H1 (cell line): ENCODE measurements around the gene TMEM44. TPM values are rescaled to one million over a fixed set of nuclear protein-coding genes. Genes with fewer than 3 reads are reported as not detected.

ENCODE experiments used
- CTCF ChIA-PET: fragments of 300-600 bp; sonication (Branson Sonifier 250); formaldehyde crosslinking; loops from one replicate; lab custom pipeline; 2021; ENCODE audit not compliant: partially characterized antibody; lab: Charles Lee
- POLR2A ChIA-PET: fragments of 300-600 bp; sonication (Branson Sonifier 250); formaldehyde crosslinking; loops from one replicate; lab custom pipeline; 2021; ENCODE audit warnings: inconsistent platforms; ENCODE audit not compliant: partially characterized antibody; lab: Charles Lee
- DNase-seq, 2 experiments: peaks; one replicate each; pipeline versions ENCODE4 v3.0.0 to v3.0.0-alpha.2; 2010 to 2022; ENCODE audit warnings: low spot score in 2 of 2, low read depth in 1 of 2, mixed read lengths in 1 of 2
- FAIRE-seq: peaks from 2 replicates; lab custom pipeline; 2011; peaks lifted over from hg19 to GRCh38; lab: Jason Lieb, UNC
- H2AFZ ChIP-seq: 2 replicates; pipeline ENCODE4 v1.8.1; 2012; ENCODE audit warnings: low read length, inconsistent platforms
- H2AK5ac ChIP-seq: 2 replicates; pipeline ENCODE4 v1.6.1; 2013; ENCODE audit warnings: low read depth, low read length
- H2BK120ac ChIP-seq: replicated peaks from 2 replicates; pipeline ENCODE3; 2013; ENCODE audit warnings: low read depth, low read length, inconsistent platforms
- H2BK12ac ChIP-seq: 2 replicates; pipeline ENCODE4 v1.6.1; 2013; ENCODE audit warnings: low read depth, low read length
- H2BK15ac ChIP-seq: 2 replicates; pipeline ENCODE4 v1.6.1; 2013; ENCODE audit warnings: low read length
- H2BK20ac ChIP-seq: 2 replicates; pipeline ENCODE4 v1.6.1; 2013; ENCODE audit warnings: low read length
- H2BK5ac ChIP-seq: 2 replicates; pipeline ENCODE4 v1.6.1; 2013; ENCODE audit warnings: low read depth, low read length
- H3K14ac ChIP-seq: 2 replicates; pipeline ENCODE4 v1.6.1; 2013; ENCODE audit warnings: inconsistent platforms; ENCODE audit not compliant: insufficient read length
- H3K18ac ChIP-seq: 2 replicates; pipeline ENCODE4 v1.6.1; 2013; ENCODE audit warnings: low read length; ENCODE audit errors: extremely low read depth
- H3K23ac ChIP-seq: 2 replicates; pipeline ENCODE4 v1.6.1; 2013; ENCODE audit warnings: inconsistent platforms; ENCODE audit not compliant: insufficient read length
- H3K23me2 ChIP-seq: 2 replicates; pipeline ENCODE4 v1.6.1; 2013; ENCODE audit warnings: low read depth, low read length
- H3K27ac ChIP-seq: 2 replicates; pipeline ENCODE4 v1.6.1; 2011; ENCODE audit warnings: low read depth, low read length, inconsistent platforms
- H3K27me3 ChIP-seq, 4 experiments: replicated peaks in 1 of 4; 1 replicate in 1 of 4; 2 replicates in 3 of 4; pipeline versions ENCODE4 v1.6.1 to v1.8.1; 2011 to 2013; ENCODE audit warnings: low read length in 3 of 4, mild to moderate bottlenecking in 3 of 4, inconsistent platforms in 2 of 4, mixed read lengths in 2 of 4, moderate library complexity in 1 of 4; ENCODE audit not compliant: control insufficient read depth in 3 of 4, insufficient read depth in 3 of 4; ENCODE audit errors: extremely low read depth in 1 of 4
- H3K36me3 ChIP-seq, 4 experiments: 2 replicates each; pipeline versions ENCODE4 v1.6.1 to v1.8.1; 2011 to 2013; ENCODE audit warnings: mild to moderate bottlenecking in 4 of 4, low read length in 3 of 4, moderate library complexity in 2 of 4, control low read depth in 1 of 4, inconsistent platforms in 1 of 4; ENCODE audit not compliant: insufficient read depth in 4 of 4, control insufficient read depth in 2 of 4
- H3K4ac ChIP-seq: replicated peaks from 2 replicates; pipeline ENCODE3; 2013; ENCODE audit warnings: low read length, low read depth, mixed read lengths, inconsistent platforms; ENCODE audit not compliant: insufficient read length
- H3K4me1 ChIP-seq, 4 experiments: replicated peaks in 1 of 4; 1 replicate in 1 of 4; 2 replicates in 3 of 4; pipeline versions ENCODE4 v1.6.1 to v1.8.1; 2011 to 2013; ENCODE audit warnings: low read length in 3 of 4, inconsistent platforms in 2 of 4, mixed read lengths in 1 of 4; ENCODE audit not compliant: insufficient read depth in 4 of 4, control insufficient read depth in 3 of 4
- H3K4me2 ChIP-seq, 2 experiments: 2 replicates each; pipeline versions ENCODE4 v1.6.1 to v1.8.1; 2011 to 2013; ENCODE audit warnings: low read depth in 2 of 2, low read length in 2 of 2, control low read depth in 1 of 2, inconsistent platforms in 1 of 2, mild to moderate bottlenecking in 1 of 2; ENCODE audit not compliant: insufficient read depth in 1 of 2
- H3K4me3 ChIP-seq, 4 experiments: fragments of 200-600, 300-600 bp in 1 of 4; sonication (generic), shearing (Covaris generic), sonication (Bioruptor Twin) in 1 of 4; 2 replicates each; pipeline versions ENCODE4 v1.5.1 to v1.8.1; 2011 to 2016; ENCODE audit warnings: low read length in 4 of 4, low read depth in 3 of 4, control low read depth in 2 of 4, inconsistent platforms in 2 of 4, mild to moderate bottlenecking in 2 of 4, mixed read lengths in 1 of 4, moderate library complexity in 1 of 4; ENCODE audit not compliant: insufficient read depth in 2 of 4; ENCODE audit errors: extremely low read depth in 1 of 4
- H3K56ac ChIP-seq: replicated peaks from 2 replicates; pipeline ENCODE3; 2013; ENCODE audit warnings: low read depth, mild to moderate bottlenecking, mixed read lengths, low read length, inconsistent platforms; ENCODE audit not compliant: insufficient read length
- H3K79me1 ChIP-seq: 2 replicates; pipeline ENCODE4 v1.6.1; 2013; ENCODE audit warnings: low read depth, low read length, control low read depth
- H3K79me2 ChIP-seq, 2 experiments: 2 replicates each; pipeline versions ENCODE4 v1.6.1 to v1.8.1; 2012 to 2013; ENCODE audit warnings: low read length in 2 of 2, mild to moderate bottlenecking in 2 of 2, inconsistent platforms in 1 of 2; ENCODE audit not compliant: insufficient read depth in 2 of 2, control insufficient read depth in 1 of 2
- H3K9ac ChIP-seq, 4 experiments: replicated peaks in 1 of 4; 1 replicate in 1 of 4; 2 replicates in 3 of 4; pipeline versions ENCODE4 v1.6.1 to v1.8.1; 2011 to 2013; ENCODE audit warnings: low read depth in 3 of 4, low read length in 3 of 4, control low read depth in 2 of 4, mild to moderate bottlenecking in 2 of 4, moderate library complexity in 2 of 4, inconsistent platforms in 1 of 4; ENCODE audit errors: extremely low read depth in 1 of 4
- H3K9me3 ChIP-seq, 2 experiments: 2 replicates each; pipeline versions ENCODE4 v1.6.1 to v1.8.1; 2012 to 2013; ENCODE audit warnings: mild to moderate bottlenecking in 2 of 2, moderate library complexity in 2 of 2, control low read depth in 1 of 2, inconsistent platforms in 1 of 2, low read depth in 1 of 2, low read length in 1 of 2, mixed read lengths in 1 of 2; ENCODE audit not compliant: insufficient read depth in 2 of 2
- H4K20me1 ChIP-seq, 2 experiments: replicated peaks in 1 of 2; 2 replicates each; pipeline versions ENCODE3 to v1.8.1; 2011 to 2013; ENCODE audit warnings: inconsistent platforms in 2 of 2, low read length in 2 of 2, mild to moderate bottlenecking in 1 of 2; ENCODE audit not compliant: insufficient read depth in 2 of 2, control insufficient read depth in 1 of 2
- H4K5ac ChIP-seq: 2 replicates; pipeline ENCODE4 v1.6.1; 2013; ENCODE audit warnings: low read length, low read depth, mixed read lengths, inconsistent platforms; ENCODE audit not compliant: insufficient read length
- H4K8ac ChIP-seq: 2 replicates; pipeline ENCODE4 v1.8.0; 2013; ENCODE audit warnings: mild to moderate bottlenecking, moderate library complexity, low read length, inconsistent platforms; ENCODE audit not compliant: insufficient read depth; ENCODE audit errors: extremely low read depth
- H4K91ac ChIP-seq: replicated peaks from 2 replicates; pipeline ENCODE3; 2013; ENCODE audit warnings: low read length, mixed read lengths, inconsistent platforms; ENCODE audit not compliant: insufficient read length
- E2F6 ChIP-seq: IDR thresholded peaks from 2 replicates; pipeline ENCODE4 v1.6.1; 2012; ENCODE audit warnings: inconsistent platforms
- KDM1A ChIP-seq: fragments of 200-600, 300-600 bp; sonication (generic); IDR thresholded peaks from 2 replicates; pipeline ENCODE4 v1.7.1; 2016; ENCODE audit warnings: mild to moderate bottlenecking, low read length, borderline replicate concordance
- MAFK ChIP-seq: IDR thresholded peaks from 2 replicates; pipeline ENCODE4 v1.6.1; 2012; ENCODE audit warnings: low read depth, mild to moderate bottlenecking, improper control_type of control experiment, low read length
- POLR2AphosphoS5 ChIP-seq: IDR thresholded peaks from 2 replicates; pipeline ENCODE4 v1.6.1; 2011; ENCODE audit warnings: low read depth, low read length
- RAD21 ChIP-seq, 2 experiments: IDR thresholded peaks in 1 of 2; conservative IDR thresholded peaks in 1 of 2; 2 replicates each; pipeline ENCODE4 v1.6.1; 2011; ENCODE audit warnings: low read depth in 2 of 2, low read length in 2 of 2, improper control_type of control experiment in 1 of 2, inconsistent platforms in 1 of 2, mild to moderate bottlenecking in 1 of 2, moderate library complexity in 1 of 2
- RFX5 ChIP-seq: IDR thresholded peaks from 2 replicates; pipeline ENCODE4 v1.6.1; 2011; ENCODE audit warnings: low read depth, low read length, improper control_type of control experiment, borderline replicate concordance
- RNF2 ChIP-seq: fragments of 200-900, 300-1000 bp; sonication (generic); IDR thresholded peaks from 2 replicates; pipeline ENCODE4 v1.7.1; 2016; ENCODE audit warnings: borderline replicate concordance, low read depth, mild to moderate bottlenecking, antibody characterized with exemption, low read length; ENCODE audit not compliant: poor library complexity, severe bottlenecking; ENCODE audit errors: missing control alignments
- SUZ12 ChIP-seq: fragments of 200-600 bp; sonication (generic); IDR thresholded peaks from 2 replicates; pipeline ENCODE4 v1.6.1; 2012; ENCODE audit warnings: mild to moderate bottlenecking, inconsistent platforms, low read length, moderate library complexity, mixed read lengths
- WGBS, 2 experiments: shearing (Covaris generic) in 1 of 2; methylation state at CpG; one replicate each; pipeline versions ENCODE4 v1.1.6 to v1.1.7; 2013 to 2015; ENCODE audit warnings: low lambda C conversion rate in 2 of 2, mixed read lengths in 2 of 2, inconsistent platforms in 1 of 2, low coverage in 1 of 2, missing lambda C conversion rate in 1 of 2; ENCODE audit not compliant: insufficient replicate concordance in 2 of 2, insufficient coverage in 1 of 2, insufficient read length in 1 of 2; ENCODE audit errors: extremely low coverage in 1 of 2, missing lambda C conversion rate in 1 of 2; 5-methylcytosine and 5-hydroxymethylcytosine counted together
- polyA plus RNA-seq, 7 experiments: library from polyadenylated mRNA; depleted of rRNA in 3 of 7; stranded (reverse) in 5 of 7; unstranded in 2 of 7; fragments of >200 nt in 5 of 7; fragments of 200-250 nt in 2 of 7; gene quantifications; 1 replicate in 5 of 7; 2 replicates in 1 of 7; 4 replicates in 1 of 7; pipeline versions ENCODE4 v1.2.1 to v1.2.3, GENCODE V29; 2011 to 2013; ENCODE audit warnings: missing spikeins in 2 of 7, mixed read lengths in 2 of 7
- total RNA-seq: library from RNA; stranded (reverse); fragmentation: NEBNext Ultra II Directional; extraction: Animal tissue kit (Norgen Biotek cat#: 25700); gene quantifications from 2 replicates; pipeline ENCODE4 v1.2.1, GENCODE V29; 2021

TMEM44 gene
- total and polyA plus RNA-seq, 2 of the 8 experiments (the other 6 are each of a cell fraction or from before 2014, with no cell fraction given), result 14.0 to 16.7 TPM

GRCh38 chr3:194592798-194593752, 40.1 kb downstream of the TMEM44 start:
- Histone ChIP-seq H3K4me2 (no peak overlapping the region), H4K91ac (no peak overlapping the region), H3K4me1 (no peaks in the 10 kb centered on the region), H2BK120ac (no peak overlapping the region), H4K20me1 (no peaks in the 10 kb centered on the region), H2BK20ac (no peak overlapping the region), H4K8ac (no peak overlapping the region), H3K79me1 (no peaks in the 10 kb centered on the region), H3K23ac (no peak overlapping the region), H2AK5ac (no peak overlapping the region), H2AFZ (no peak overlapping the region), H2BK15ac (no peak overlapping the region), H3K9me3 (no peaks in the 10 kb centered on the region), H3K79me2 (no peaks in the 10 kb centered on the region), H3K9ac (no peak overlapping the region), H3K4me3 (no peak overlapping the region), H3K23me2 (no peaks in the 10 kb centered on the region), H3K4ac (no peak overlapping the region), H3K18ac (no peak overlapping the region), H3K56ac (no peak overlapping the region), H3K27ac (no peak overlapping the region), H2BK5ac (no peak overlapping the region), H4K5ac (no peak overlapping the region), H3K27me3 (no peaks in the 10 kb centered on the region), H3K36me3 (no peaks in the 10 kb centered on the region), H2BK12ac (no peak overlapping the region), H3K14ac (no peak overlapping the region)
- ChIA-PET POLR2A (interaction anchor here (0.6 to 1.8 kb wide), 2 partner anchors 12 to 453 kb away, joined by 3 to 4 read pairs; no protein-coding TSS in a partner anchor), CTCF (interaction anchor here (1.0 to 3.2 kb wide), 14 partner anchors 10 to 196 kb away, joined by 3 to 12 read pairs (median 4); partner anchors contain the start of gene TMEM44)
- no peak for FAIRE-seq
- no peak for DNase-seq
- WGBS, 2 experiments, result 84% methylated on average over 10 of the region's 10 CpGs; no CpG with 5 or more reads in 1 of the 2 experiments
- TF ChIP-seq KDM1A (no peak), RNF2 (no peak), RFX5 (no peak), RAD21 (IDR thresholded peaks at IDR 0.05 in 1 of 2, conservative IDR thresholded peaks at IDR 0.05 in 1 of 2; ENCODE audit: low read depth in 2 of 2, low read length in 2 of 2) (no peak), E2F6 (no peak), MAFK (no peak), SUZ12 (no peak), POLR2AphosphoS5 (no peak)
